ENCODE data around the gene RNF103. TPM values are rescaled to one million over a fixed set of nuclear protein-coding genes. Genes with fewer than 3 reads are reported as not detected.

Gene RNF103, protein sequence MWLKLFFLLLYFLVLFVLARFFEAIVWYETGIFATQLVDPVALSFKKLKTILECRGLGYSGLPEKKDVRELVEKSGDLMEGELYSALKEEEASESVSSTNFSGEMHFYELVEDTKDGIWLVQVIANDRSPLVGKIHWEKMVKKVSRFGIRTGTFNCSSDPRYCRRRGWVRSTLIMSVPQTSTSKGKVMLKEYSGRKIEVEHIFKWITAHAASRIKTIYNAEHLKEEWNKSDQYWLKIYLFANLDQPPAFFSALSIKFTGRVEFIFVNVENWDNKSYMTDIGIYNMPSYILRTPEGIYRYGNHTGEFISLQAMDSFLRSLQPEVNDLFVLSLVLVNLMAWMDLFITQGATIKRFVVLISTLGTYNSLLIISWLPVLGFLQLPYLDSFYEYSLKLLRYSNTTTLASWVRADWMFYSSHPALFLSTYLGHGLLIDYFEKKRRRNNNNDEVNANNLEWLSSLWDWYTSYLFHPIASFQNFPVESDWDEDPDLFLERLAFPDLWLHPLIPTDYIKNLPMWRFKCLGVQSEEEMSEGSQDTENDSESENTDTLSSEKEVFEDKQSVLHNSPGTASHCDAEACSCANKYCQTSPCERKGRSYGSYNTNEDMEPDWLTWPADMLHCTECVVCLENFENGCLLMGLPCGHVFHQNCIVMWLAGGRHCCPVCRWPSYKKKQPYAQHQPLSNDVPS
- total RNA-seq (2022) (12.4 and 18.4 TPM in 2 replicates), Bru-seq, nascent RNA (percentile 88 among the genes with signal in this experiment), BruChase-seq, experiment 1, labeled RNA remaining after a 6-hour chase (percentile 95 among the genes with signal in this experiment), BruChase-seq, experiment 2, labeled RNA remaining after a 2-hour chase (percentile 99 among the genes with signal in this experiment)
- long read RNA-seq, transcript RNF103-201 (4 exons, 3,477 nt): major isoform, 26 of 29 reads
- long read RNA-seq, partial matches to known transcripts: 0 of 29 reads
- long read RNA-seq, other reads (novel, unspliced or antisense): 3 of 29 reads

- H3K9me3 Mint-ChIP-seq (ENCODE audit: unreplicated experiment): no peaks in the 10 kb centered on the region
- POLR2A ChIA-PET: interaction anchor here (0.9 to 5.7 kb wide), 10 partner anchors 13 to 429 kb away, joined by 4 to 80 read pairs (median 10); partner anchors contain the start of genes CHMP3, IMMT, KDM3A and MRPL35
- no TSS peak for BruUV-seq (replicated peaks)
- intact Hi-C loops (cut with micrococcal nuclease): loop anchor here (2.0 to 10.0 kb wide), 5 partner anchors 61 to 399 kb away; partner anchors contain the start of genes CHMP3 and KDM3A
- DNase-seq (ENCODE audit: unreplicated experiment): peak; percentile 92
- H3K4me1 Mint-ChIP-seq (ENCODE audit: insufficient read depth, unreplicated experiment): peaks cover 6% of the 10 kb centered on the region
- peak within 1 kb of the TSS; percentile 95 for H3K4me3 Mint-ChIP-seq (ENCODE audit: unreplicated experiment)
- H3K36me3 Mint-ChIP-seq (ENCODE audit: insufficient read depth, unreplicated experiment): peaks cover 24% of the 10 kb centered on the region
- TF ChIP-seq CTCF (IDR thresholded peaks at IDR 0.05; ENCODE audit: unreplicated experiment): no peak
- peak within 1 kb of the TSS; percentile 98 for H3K27ac Mint-ChIP-seq (ENCODE audit: low read depth, unreplicated experiment)
- CTCF ChIA-PET: interaction anchor here (1.5 to 1.6 kb wide), 2 partner anchors 82 to 141 kb away, joined by 3 to 7 read pairs; no protein-coding TSS in a partner anchor
- H3K27me3 Mint-ChIP-seq (ENCODE audit: insufficient read depth, unreplicated experiment): no peaks in the 10 kb centered on the region
Observed at GRCh38 chr2:86623494-86624266, at the start of gene RNF103. Gene RNF103 (minus strand): TSS chr2:86623865. CDS start chr2:86622886, 979 bp downstream.

DNA sequence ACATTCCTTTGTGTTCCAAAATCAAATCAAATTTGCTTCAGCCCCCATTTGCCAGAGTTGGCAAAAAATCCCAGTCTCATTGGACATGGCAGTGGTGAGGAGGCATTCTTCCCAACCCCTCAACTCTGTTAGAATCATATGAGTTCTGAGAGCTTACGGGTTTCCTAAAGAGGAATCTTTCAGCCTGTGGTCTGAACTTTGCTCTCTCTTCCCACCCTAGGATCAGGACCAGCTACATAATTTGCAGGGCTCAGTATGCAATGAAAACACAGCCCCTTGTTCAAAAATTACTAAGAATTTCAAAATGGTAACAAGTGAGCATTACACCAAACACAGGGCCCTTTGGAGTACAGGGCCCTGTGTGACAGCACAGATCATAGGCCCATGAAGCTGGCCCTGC is 49.3 kb upstream of the RNF103 start:
- Mint-ChIP-seq H3K27ac (ENCODE audit: low read depth, unreplicated experiment) (no peak overlapping the region), H3K27me3 (ENCODE audit: insufficient read depth, unreplicated experiment) (no peaks in the 10 kb centered on the region), H3K4me1 (ENCODE audit: insufficient read depth, unreplicated experiment) (peaks cover 18% of the 10 kb centered on the region), H3K9me3 (ENCODE audit: unreplicated experiment) (peaks cover 6% of the 10 kb centered on the region), H3K4me3 (ENCODE audit: unreplicated experiment) (no peak overlapping the region), H3K36me3 (ENCODE audit: insufficient read depth, unreplicated experiment) (no peaks in the 10 kb centered on the region)
- ChIA-PET CTCF (interaction anchor here (0.8 kb wide), 1 partner anchor 11 kb away, joined by 3 read pairs; no protein-coding TSS in a partner anchor), POLR2A (interaction anchor here (0.6 kb wide), 1 partner anchor 28 kb away, joined by 3 read pairs; no protein-coding TSS in a partner anchor)
- TF ChIP-seq CTCF (IDR thresholded peaks at IDR 0.05; ENCODE audit: unreplicated experiment): no peak
- no TSS peak for BruUV-seq (replicated peaks)
- intact Hi-C loops (cut with micrococcal nuclease): no loop called here
- no peak for DNase-seq (ENCODE audit: unreplicated experiment)

- Mint-ChIP-seq H3K9me3 (ENCODE audit: unreplicated experiment) (peaks cover 6% of the 10 kb centered on the region), H3K27me3 (ENCODE audit: insufficient read depth, unreplicated experiment) (no peaks in the 10 kb centered on the region), H3K36me3 (ENCODE audit: insufficient read depth, unreplicated experiment) (no peaks in the 10 kb centered on the region), H3K4me3 (ENCODE audit: unreplicated experiment) (no peak overlapping the region), H3K27ac (ENCODE audit: low read depth, unreplicated experiment) (no peak overlapping the region), H3K4me1 (ENCODE audit: insufficient read depth, unreplicated experiment) (peaks cover 18% of the 10 kb centered on the region)
- ChIA-PET CTCF (no interaction called here), POLR2A (interaction anchor here (0.9 to 1.6 kb wide), 2 partner anchors 33 to 49 kb away, joined by 3 to 6 read pairs; no protein-coding TSS in a partner anchor)
- no TSS peak for BruUV-seq (replicated peaks)
- intact Hi-C loops (cut with micrococcal nuclease): no loop called here
- DNase-seq (ENCODE audit: unreplicated experiment): no peak
- no peak for TF ChIP-seq CTCF (IDR thresholded peaks at IDR 0.05; ENCODE audit: unreplicated experiment)
Observed at GRCh38 chr2:86672027-86672545, 48.4 kb upstream of the RNF103 start.
